Left lobe of liver (tissue), 2 donors: Measurements from ENCODE around the gene ST3GAL6. TPM values are rescaled to one million over a fixed set of nuclear protein-coding genes. Genes with fewer than 3 reads are reported as not detected.

ENCODE experiments used
- ATAC-seq: fragments of 200-7000 bp; cut with Tn5 transposase; one replicate; pipeline ENCODE4 v1.9.1; 2020; ENCODE audit warnings: mild to moderate bottlenecking, moderate library complexity
- DNase-seq: peaks from one replicate; pipeline ENCODE4 v3.0.0-alpha.2; 2020; ENCODE audit warnings: low spot score
- total RNA-seq: library from RNA; stranded (reverse); gene quantifications from one replicate; pipeline ENCODE4 v1.2.1, GENCODE V29; 2021
- donor health status: DM: no; HTN: no; CAD: no; lungs with moderate emphysema.
- donor health status: DM: no; HTN: yes; CAD: no.

Gene ST3GAL6
- total RNA-seq, 1 donor from 2014 or later, result 41.8 TPM

GRCh38 chr3:98739266-98739665 is 23.9 kb upstream of the ST3GAL6 start:
- DNase-seq (no peak), ATAC-seq (no peak)

- ATAC-seq, result peak; percentile 53
- no peak for DNase-seq
Measured at GRCh38 chr3:98740324-98740723, 22.8 kb upstream of the ST3GAL6 start.

- ATAC-seq (no peak), DNase-seq (no peak)
Measured at GRCh38 chr3:98741121-98741716, 21.9 kb upstream of the ST3GAL6 start.

GRCh38 chr3:98743071-98743470 is 20.1 kb upstream of the ST3GAL6 start:
- no peak for DNase-seq

GRCh38 chr3:98744283-98744682 is 18.9 kb upstream of the ST3GAL6 start:
- ATAC-seq, result peak; percentile 19

More at GRCh38 chr3:98743071-98743470, 20.1 kb upstream of the ST3GAL6 start:
- peak; percentile 33 for ATAC-seq

GRCh38 chr3:98745718-98746117 is 17.4 kb upstream of the ST3GAL6 start:
- ATAC-seq, result no peak
- DNase-seq, result no peak

More at GRCh38 chr3:98744283-98744682, 18.9 kb upstream of the ST3GAL6 start:
- no peak for DNase-seq

GRCh38 chr3:98746122-98746521 is 17.0 kb upstream of the ST3GAL6 start:
- no peak for DNase-seq
- no peak for ATAC-seq

- ATAC-seq, result no peak
- no peak for DNase-seq
Measured at GRCh38 chr3:98746882-98747281, 16.3 kb upstream of the ST3GAL6 start.

GRCh38 chr3:98750276-98750919 is 12.7 kb upstream of the ST3GAL6 start:
- ATAC-seq, result peak; percentile 99
- no peak for DNase-seq

GRCh38 chr3:98754483-98754882 is 8.7 kb upstream of the ST3GAL6 start:
- DNase-seq, result no peak

GRCh38 chr3:98755601-98756000 is 7.5 kb upstream of the ST3GAL6 start:
- DNase-seq, result no peak
- no peak for ATAC-seq

More at GRCh38 chr3:98754483-98754882, 8.7 kb upstream of the ST3GAL6 start:
- ATAC-seq, result no peak

GRCh38 chr3:98759629-98760028 is 3.5 kb upstream of the ST3GAL6 start:
- ATAC-seq (no peak), DNase-seq (no peak)

GRCh38 chr3:98761643-98762229 is 1.4 kb upstream of the ST3GAL6 start:
- DNase-seq (no peak), ATAC-seq (no peak)

GRCh38 chr3:98763819-98764418 is 779 bp downstream of the ST3GAL6 start:
- ATAC-seq, result peak; percentile 7
- DNase-seq, result no peak

GRCh38 chr3:98764472-98764884 is 1.3 kb downstream of the ST3GAL6 start:
- DNase-seq, result no peak
- ATAC-seq, result no peak

- DNase-seq (no peak), ATAC-seq (no peak)
Measured at GRCh38 chr3:98765721-98766120, 2.6 kb downstream of the ST3GAL6 start.

GRCh38 chr3:98766924-98767323 is 3.8 kb downstream of the ST3GAL6 start:
- ATAC-seq (no peak), DNase-seq (no peak)

GRCh38 chr3:98768961-98769360 is 5.8 kb downstream of the ST3GAL6 start:
- ATAC-seq (no peak), DNase-seq (no peak)

GRCh38 chr3:98769448-98769847 is 6.3 kb downstream of the ST3GAL6 start:
- ATAC-seq (no peak), DNase-seq (no peak)

GRCh38 chr3:98770261-98771039 is 7.3 kb downstream of the ST3GAL6 start:
- peak; percentile 66 for ATAC-seq

GRCh38 chr3:98772022-98772421 is 8.9 kb downstream of the ST3GAL6 start:
- no peak for ATAC-seq

More at GRCh38 chr3:98770261-98771039, 7.3 kb downstream of the ST3GAL6 start:
- DNase-seq, result no peak

More at GRCh38 chr3:98772022-98772421, 8.9 kb downstream of the ST3GAL6 start:
- DNase-seq, result no peak
